Endodermal cell (in vitro differentiated cells): ENCODE results near the gene KLF7. TPM values are rescaled to one million over a fixed set of nuclear protein-coding genes. Genes with fewer than 3 reads are reported as not detected.

ENCODE experiments used
- DNase-seq: peaks from one replicate; pipeline ENCODE4 v3.0.0-alpha.2; 2017
- H3K27ac ChIP-seq: 2 replicates; pipeline ENCODE4 v1.5.1; 2013; ENCODE audit warnings: mild to moderate bottlenecking, low read depth, low read length, moderate library complexity
- H3K27me3 ChIP-seq: 2 replicates; pipeline ENCODE4 v1.6.1; 2013; ENCODE audit warnings: mild to moderate bottlenecking, low read length, moderate library complexity; ENCODE audit not compliant: insufficient read depth, control insufficient read depth, poor library complexity, severe bottlenecking
- H3K36me3 ChIP-seq: 2 replicates; pipeline ENCODE4 v1.7.0; 2013; ENCODE audit warnings: mild to moderate bottlenecking, low read length, moderate library complexity; ENCODE audit not compliant: control insufficient read depth, insufficient read depth
- H3K4me1 ChIP-seq: one replicate; pipeline ENCODE4 v1.7.0; 2013; ENCODE audit warnings: low read length; ENCODE audit not compliant: control insufficient read depth, insufficient read depth
- H3K4me3 ChIP-seq: 2 replicates; pipeline ENCODE4 v1.5.1; 2013; ENCODE audit warnings: mild to moderate bottlenecking, low read length, moderate library complexity
- H3K9ac ChIP-seq: 2 replicates; pipeline ENCODE4 v1.6.1; 2013; ENCODE audit warnings: mild to moderate bottlenecking, low read length, moderate library complexity; ENCODE audit not compliant: poor library complexity, severe bottlenecking; ENCODE audit errors: extremely low read depth
- H3K9me3 ChIP-seq: 2 replicates; pipeline ENCODE4 v1.6.1; 2013; ENCODE audit warnings: mild to moderate bottlenecking, low read length, moderate library complexity; ENCODE audit not compliant: control insufficient read depth
- H3K27ac Mint-ChIP-seq: 2 replicates; pipeline ENCODE4 v1.8.0; 2020; ENCODE audit warnings: mixed read lengths
- H3K27me3 Mint-ChIP-seq: 2 replicates; pipeline ENCODE4 v1.8.0; 2021; ENCODE audit warnings: mild to moderate bottlenecking, mixed read lengths; ENCODE audit not compliant: insufficient read depth
- H3K36me3 Mint-ChIP-seq: 2 replicates; pipeline ENCODE4 v1.8.0; 2020; ENCODE audit warnings: low read depth, mixed read lengths
- H3K4me1 Mint-ChIP-seq: 2 replicates; pipeline ENCODE4 v1.8.0; 2020; ENCODE audit warnings: mixed read lengths
- H3K4me3 Mint-ChIP-seq: 2 replicates; pipeline ENCODE4 v1.8.0; 2020; ENCODE audit warnings: mild to moderate bottlenecking, moderate library complexity, mixed read lengths
- H3K9me3 Mint-ChIP-seq: 2 replicates; pipeline ENCODE4 v1.8.0; 2020; ENCODE audit warnings: mild to moderate bottlenecking, mixed read lengths
- WGBS, 2 experiments: methylation state at CpG; one replicate each; pipeline versions ENCODE4 v1.1.5 to v1.1.7; 2013; ENCODE audit warnings: missing lambda C conversion rate in 2 of 2, mixed read lengths in 1 of 2; ENCODE audit not compliant: insufficient coverage in 1 of 2, insufficient read length in 1 of 2; 5-methylcytosine and 5-hydroxymethylcytosine counted together
- total RNA-seq, 2 donors: library from RNA; stranded (reverse); fragmentation: NEBNext Ultra II Directional in 1 of 2; extraction: Animal tissue kit (Norgen Biotek cat#: 25700) in 1 of 2; gene quantifications; 2 replicates in 1 of 2; 3 replicates in 1 of 2; pipeline ENCODE4 v1.2.1, GENCODE V29; 2021
- TF ChIP-seq, protein P1 (sequence below): fragments of 200-600 bp; sonication (generic); conservative IDR thresholded peaks from 2 replicates; pipeline ENCODE4 v1.5.0; 2021; ENCODE audit warnings: antibody characterized with exemption, mild to moderate bottlenecking

The KLF7 gene
- total RNA-seq, 2 donors from 2014 or later: 27.4 to 27.8 TPM

DNA sequence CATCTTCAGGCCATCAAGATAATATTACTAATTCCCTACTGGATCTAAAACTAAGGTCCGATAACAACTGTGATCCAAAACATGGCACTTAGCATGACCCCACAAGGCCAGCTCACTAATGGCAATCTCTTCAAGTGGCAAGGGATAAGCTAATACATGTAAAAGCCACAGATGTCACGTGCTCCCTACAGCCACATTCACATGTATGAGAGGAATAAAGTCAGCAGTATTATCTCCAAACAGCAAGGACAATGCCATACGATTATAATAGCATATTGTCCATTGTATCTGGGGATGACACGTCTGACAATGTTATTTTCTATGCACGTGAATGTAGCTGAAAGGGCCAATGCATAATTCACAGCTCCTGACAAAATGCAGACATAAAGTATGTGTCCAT lies 56.0 kb downstream of the KLF7 start:
- DNase-seq: no peak
- Histone ChIP-seq H3K27ac (no peak overlapping the region), H3K27me3 (no peaks in the 10 kb centered on the region), H3K4me3 (no peak overlapping the region), H3K9me3 (no peaks in the 10 kb centered on the region), H3K4me1 (peaks cover 10% of the 10 kb centered on the region), H3K9ac (no peak overlapping the region), H3K36me3 (peaks cover 91% of the 10 kb centered on the region)
- 61 to 71% methylated on average over 4 to 5 of the region's 5 CpGs for WGBS, 2 experiments
- H3K4me1 Mint-ChIP-seq: peaks cover 29% of the 10 kb centered on the region
- H3K4me3 Mint-ChIP-seq: no peak overlapping the region
- H3K9me3 Mint-ChIP-seq: no peaks in the 10 kb centered on the region
- H3K27me3 Mint-ChIP-seq: no peaks in the 10 kb centered on the region
- TF ChIP-seq, protein P1, sequence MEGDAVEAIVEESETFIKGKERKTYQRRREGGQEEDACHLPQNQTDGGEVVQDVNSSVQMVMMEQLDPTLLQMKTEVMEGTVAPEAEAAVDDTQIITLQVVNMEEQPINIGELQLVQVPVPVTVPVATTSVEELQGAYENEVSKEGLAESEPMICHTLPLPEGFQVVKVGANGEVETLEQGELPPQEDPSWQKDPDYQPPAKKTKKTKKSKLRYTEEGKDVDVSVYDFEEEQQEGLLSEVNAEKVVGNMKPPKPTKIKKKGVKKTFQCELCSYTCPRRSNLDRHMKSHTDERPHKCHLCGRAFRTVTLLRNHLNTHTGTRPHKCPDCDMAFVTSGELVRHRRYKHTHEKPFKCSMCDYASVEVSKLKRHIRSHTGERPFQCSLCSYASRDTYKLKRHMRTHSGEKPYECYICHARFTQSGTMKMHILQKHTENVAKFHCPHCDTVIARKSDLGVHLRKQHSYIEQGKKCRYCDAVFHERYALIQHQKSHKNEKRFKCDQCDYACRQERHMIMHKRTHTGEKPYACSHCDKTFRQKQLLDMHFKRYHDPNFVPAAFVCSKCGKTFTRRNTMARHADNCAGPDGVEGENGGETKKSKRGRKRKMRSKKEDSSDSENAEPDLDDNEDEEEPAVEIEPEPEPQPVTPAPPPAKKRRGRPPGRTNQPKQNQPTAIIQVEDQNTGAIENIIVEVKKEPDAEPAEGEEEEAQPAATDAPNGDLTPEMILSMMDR: no peak
- peaks cover 28% of the 10 kb centered on the region for H3K36me3 Mint-ChIP-seq
- H3K27ac Mint-ChIP-seq: no peak overlapping the region

DNA sequence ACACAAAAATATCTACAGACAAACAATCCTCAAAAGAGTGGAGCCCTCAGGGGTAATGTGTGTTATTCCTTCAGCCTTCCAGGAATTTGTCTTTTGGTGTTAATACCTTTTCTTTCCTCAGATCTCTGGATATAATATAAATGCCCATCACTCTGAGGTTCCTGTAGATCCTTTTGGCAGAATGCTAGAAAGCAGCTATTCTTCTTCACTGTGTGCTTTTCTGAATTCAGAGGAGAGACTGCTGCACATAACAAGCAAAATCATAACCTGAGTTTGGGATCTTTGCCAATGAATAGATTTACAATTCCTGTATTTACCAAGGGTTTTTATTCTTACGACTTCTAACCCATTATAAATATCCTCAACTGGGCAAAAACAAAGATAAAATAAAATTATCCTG lies 57.3 kb downstream of the KLF7 start:
- Mint-ChIP-seq H3K27me3 (no peaks in the 10 kb centered on the region), H3K9me3 (no peaks in the 10 kb centered on the region), H3K4me1 (peaks cover 29% of the 10 kb centered on the region), H3K36me3 (peaks cover 31% of the 10 kb centered on the region), H3K27ac (no peak overlapping the region), H3K4me3 (no peak overlapping the region)
- H3K36me3 ChIP-seq: peaks cover 92% of the 10 kb centered on the region
- TF ChIP-seq, protein P1: no peak
- no peak overlapping the region for H3K4me3 ChIP-seq
- H3K9ac ChIP-seq: no peak overlapping the region
- WGBS, 2 experiments: 60 to 96% methylated on average over 1 of the region's 1 CpG
- no peak for DNase-seq
- H3K27me3 ChIP-seq: no peaks in the 10 kb centered on the region
- H3K27ac ChIP-seq: no peak overlapping the region
- H3K4me1 ChIP-seq: peaks cover 10% of the 10 kb centered on the region
- H3K9me3 ChIP-seq: no peaks in the 10 kb centered on the region

DNA sequence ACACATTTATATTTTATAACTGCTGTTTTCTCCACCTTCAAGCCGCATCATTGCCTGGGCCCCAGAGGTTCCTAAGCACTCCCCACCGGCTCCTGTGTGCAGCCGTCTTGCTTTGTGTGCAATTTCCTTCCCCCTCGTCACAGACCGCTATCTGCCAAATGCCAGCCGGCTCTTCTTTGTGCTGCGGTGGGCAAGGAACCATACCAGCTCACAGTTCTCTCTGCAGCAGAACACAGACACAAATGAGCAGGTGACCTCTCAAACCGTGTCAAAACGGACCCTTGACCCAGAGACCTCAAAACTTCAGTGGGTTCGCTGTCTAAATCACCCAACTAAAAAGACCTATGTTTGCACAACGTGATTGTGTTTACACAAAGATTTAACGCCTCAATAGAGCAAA lies 58.2 kb downstream of the KLF7 start:
- H3K27ac Mint-ChIP-seq: no peak overlapping the region
- H3K4me1 ChIP-seq: peaks cover 5% of the 10 kb centered on the region

More for the DNA sequence above, 58.2 kb downstream of the KLF7 start:
- Mint-ChIP-seq H3K4me3 (no peak overlapping the region), H3K9me3 (no peaks in the 10 kb centered on the region), H3K27me3 (no peaks in the 10 kb centered on the region), H3K4me1 (peaks cover 25% of the 10 kb centered on the region), H3K36me3 (peaks cover 34% of the 10 kb centered on the region)
- Histone ChIP-seq H3K9ac (no peak overlapping the region), H3K9me3 (no peaks in the 10 kb centered on the region), H3K4me3 (no peak overlapping the region), H3K27ac (no peak overlapping the region), H3K27me3 (no peaks in the 10 kb centered on the region), H3K36me3 (peaks cover 90% of the 10 kb centered on the region)
- WGBS, 2 experiments: 73 to 88% methylated on average over 11 to 12 of the region's 12 CpGs
- DNase-seq: no peak
- TF ChIP-seq, protein P1: no peak
